ENCODE data around the gene TMEM18.

TMEM18 gene

GRCh38 chr2:677056-677958, at the start of gene TMEM18:
Gene TMEM18, minus strand, starts transcription at chr2:677406. Its CDS starts 61 bp downstream, at chr2:677345.
- H3K9me3 ChIP-seq (ENCODE audit: low read depth, low read length), result no peaks in the 10 kb centered on the region
- H3K9ac ChIP-seq (ENCODE audit: insufficient read length), result peak within 1 kb of the TSS; percentile 100
- peak; percentile 98 for DNase-seq (ENCODE audit: low read depth, low spot score)
- H3K27ac ChIP-seq, result peak within 1 kb of the TSS; percentile 99
- TF ChIP-seq POLR2AphosphoS5 (IDR thresholded peaks at IDR 0.05; ENCODE audit: borderline replicate concordance, low read depth, low read length) (peak; percentile 96), EZH2 (IDR thresholded peaks at IDR 0.05) (no peak)
- peaks cover 13% of the 10 kb centered on the region; the same call in 1 of the 2 replicates for H3K36me3 ChIP-seq (ENCODE audit: insufficient read depth, low read length)
- H3K4me3 ChIP-seq, result peak within 1 kb of the TSS; percentile 98

GRCh38 chr2:726169-726568, 49.0 kb upstream of the TMEM18 start:
- Histone ChIP-seq H3K36me3 (ENCODE audit: insufficient read depth, low read length) (no peaks in the 10 kb centered on the region), H3K9ac (ENCODE audit: insufficient read length) (no peak overlapping the region)
- TF ChIP-seq EZH2 (IDR thresholded peaks at IDR 0.05) (no peak), FOXP2 (optimal IDR thresholded peaks at IDR 0.05; ENCODE audit: control extremely low read depth, extremely low read length, insufficient read depth) (no peak), POLR2AphosphoS5 (IDR thresholded peaks at IDR 0.05; ENCODE audit: borderline replicate concordance, low read depth, low read length) (no peak)

GRCh38 chr2:725468-725867, 48.3 kb upstream of the TMEM18 start:
- no peak overlapping the region for H3K9ac ChIP-seq (ENCODE audit: insufficient read length)

More at GRCh38 chr2:726169-726568, 49.0 kb upstream of the TMEM18 start:
- DNase-seq (ENCODE audit: low read depth, low spot score), result no peak
- Histone ChIP-seq H3K9me3 (ENCODE audit: low read depth, low read length) (no peaks in the 10 kb centered on the region), H3K27ac (no peak overlapping the region), H3K4me3 (no peak overlapping the region)

GRCh38 chr2:723761-724160, 46.6 kb upstream of the TMEM18 start:
- no peak for DNase-seq (ENCODE audit: low read depth, low spot score)
- TF ChIP-seq POLR2AphosphoS5 (IDR thresholded peaks at IDR 0.05; ENCODE audit: borderline replicate concordance, low read depth, low read length) (no peak), EZH2 (IDR thresholded peaks at IDR 0.05) (no peak), FOXP2 (optimal IDR thresholded peaks at IDR 0.05; ENCODE audit: control extremely low read depth, extremely low read length, insufficient read depth) (no peak)
- Histone ChIP-seq H3K36me3 (ENCODE audit: insufficient read depth, low read length) (no peaks in the 10 kb centered on the region), H3K9me3 (ENCODE audit: low read depth, low read length) (no peaks in the 10 kb centered on the region), H3K27ac (no peak overlapping the region), H3K4me3 (no peak overlapping the region), H3K9ac (ENCODE audit: insufficient read length) (no peak overlapping the region)

More at GRCh38 chr2:725468-725867, 48.3 kb upstream of the TMEM18 start:
- no peak overlapping the region for H3K4me3 ChIP-seq
- TF ChIP-seq POLR2AphosphoS5 (IDR thresholded peaks at IDR 0.05; ENCODE audit: borderline replicate concordance, low read depth, low read length), result no peak
- H3K27ac ChIP-seq, result no peak overlapping the region
- no peaks in the 10 kb centered on the region for H3K9me3 ChIP-seq (ENCODE audit: low read depth, low read length)
- no peak for DNase-seq (ENCODE audit: low read depth, low spot score)
- no peaks in the 10 kb centered on the region for H3K36me3 ChIP-seq (ENCODE audit: insufficient read depth, low read length)

- no peak for TF ChIP-seq POLR2AphosphoS5 (IDR thresholded peaks at IDR 0.05; ENCODE audit: borderline replicate concordance, low read depth, low read length)
- TF ChIP-seq FOXP2 (optimal IDR thresholded peaks at IDR 0.05; ENCODE audit: control extremely low read depth, extremely low read length, insufficient read depth), result no peak
- TF ChIP-seq EZH2 (IDR thresholded peaks at IDR 0.05), result no peak
- no peaks in the 10 kb centered on the region for H3K9me3 ChIP-seq (ENCODE audit: low read depth, low read length)
- no peak overlapping the region for H3K9ac ChIP-seq (ENCODE audit: insufficient read length)
- no peak for DNase-seq (ENCODE audit: low read depth, low spot score)
- no peak overlapping the region for H3K27ac ChIP-seq
- no peak overlapping the region for H3K4me3 ChIP-seq
- no peaks in the 10 kb centered on the region for H3K36me3 ChIP-seq (ENCODE audit: insufficient read depth, low read length)
Observed at GRCh38 chr2:720842-721241, 43.6 kb upstream of the TMEM18 start.

- H3K27ac ChIP-seq, result no peak overlapping the region
- no peaks in the 10 kb centered on the region for H3K36me3 ChIP-seq (ENCODE audit: insufficient read depth, low read length)
- H3K4me3 ChIP-seq, result no peak overlapping the region
- no peak overlapping the region for H3K9ac ChIP-seq (ENCODE audit: insufficient read length)
- no peak for DNase-seq (ENCODE audit: low read depth, low spot score)
- no peaks in the 10 kb centered on the region for H3K9me3 ChIP-seq (ENCODE audit: low read depth, low read length)
- TF ChIP-seq FOXP2 (optimal IDR thresholded peaks at IDR 0.05; ENCODE audit: control extremely low read depth, extremely low read length, insufficient read depth) (no peak), POLR2AphosphoS5 (IDR thresholded peaks at IDR 0.05; ENCODE audit: borderline replicate concordance, low read depth, low read length) (no peak), EZH2 (IDR thresholded peaks at IDR 0.05) (no peak)
Observed at GRCh38 chr2:719734-720133, 42.5 kb upstream of the TMEM18 start.

- no peaks in the 10 kb centered on the region for H3K36me3 ChIP-seq (ENCODE audit: insufficient read depth, low read length)
- TF ChIP-seq EZH2 (IDR thresholded peaks at IDR 0.05) (no peak), POLR2AphosphoS5 (IDR thresholded peaks at IDR 0.05; ENCODE audit: borderline replicate concordance, low read depth, low read length) (no peak), FOXP2 (optimal IDR thresholded peaks at IDR 0.05; ENCODE audit: control extremely low read depth, extremely low read length, insufficient read depth) (no peak)
- H3K27ac ChIP-seq, result no peak overlapping the region
- no peak overlapping the region for H3K4me3 ChIP-seq
- H3K9ac ChIP-seq (ENCODE audit: insufficient read length), result no peak overlapping the region
- DNase-seq (ENCODE audit: low read depth, low spot score), result no peak
- H3K9me3 ChIP-seq (ENCODE audit: low read depth, low read length), result no peaks in the 10 kb centered on the region
Observed at GRCh38 chr2:719191-719590, 42.0 kb upstream of the TMEM18 start.

- Histone ChIP-seq H3K4me3 (no peak overlapping the region), H3K36me3 (ENCODE audit: insufficient read depth, low read length) (no peaks in the 10 kb centered on the region), H3K9me3 (ENCODE audit: low read depth, low read length) (no peaks in the 10 kb centered on the region), H3K9ac (ENCODE audit: insufficient read length) (no peak overlapping the region), H3K27ac (no peak overlapping the region)
- DNase-seq (ENCODE audit: low read depth, low spot score), result no peak
- no peak for TF ChIP-seq FOXP2 (optimal IDR thresholded peaks at IDR 0.05; ENCODE audit: control extremely low read depth, extremely low read length, insufficient read depth)
- no peak for TF ChIP-seq POLR2AphosphoS5 (IDR thresholded peaks at IDR 0.05; ENCODE audit: borderline replicate concordance, low read depth, low read length)
- no peak for TF ChIP-seq EZH2 (IDR thresholded peaks at IDR 0.05)
Observed at GRCh38 chr2:717661-718060, 40.5 kb upstream of the TMEM18 start.

All from SK-N-MC (cell line).